Right lobe of liver (tissue), 6 donors: Measurements from ENCODE around the gene PHYKPL. TPM values are rescaled to one million over a fixed set of nuclear protein-coding genes. Genes with fewer than 3 reads are reported as not detected.

ENCODE experiments used
- ATAC-seq, 4 donors: fragments of 200-7000 bp; cut with Tn5 transposase; one replicate each; pipeline ENCODE4 v1.9.1; 2020; ENCODE audit warnings: mild to moderate bottlenecking in 4 of 4, moderate library complexity in 4 of 4
- DNase-seq, 3 donors: peaks; one replicate each; pipeline ENCODE4 v3.0.0-alpha.2; 2020
- H3K27ac ChIP-seq, 3 donors: fragments of 200-600 bp; one replicate each; pipeline ENCODE4 v1.8.0; 2022
- H3K27me3 ChIP-seq, 2 donors: fragments of 200-600 bp; one replicate each; pipeline ENCODE4 v1.8.0; 2022
- H3K36me3 ChIP-seq, 4 donors: fragments of 200-600 bp; sonication (generic) in 1 of 4; one replicate each; pipeline versions ENCODE4 v1.5.1 to v1.8.0; 2017 to 2022; ENCODE audit warnings: control low read depth in 1 of 4
- H3K4me1 ChIP-seq, 4 donors: fragments of 200-600 bp; sonication (generic) in 1 of 4; one replicate each; pipeline versions ENCODE4 v1.5.1 to v1.8.0; 2017 to 2022; ENCODE audit warnings: control low read depth in 1 of 4
- H3K4me3 ChIP-seq, 3 donors: fragments of 200-600 bp; one replicate each; pipeline ENCODE4 v1.8.0; 2022
- H3K9me3 ChIP-seq, 4 donors: fragments of 200-600 bp; sonication (generic) in 1 of 4; one replicate each; pipeline versions ENCODE4 v1.5.1 to v1.8.0; 2017 to 2022; ENCODE audit warnings: control low read depth in 1 of 4
- CTCF ChIP-seq, 4 donors: fragments of 200-600 bp in 3 of 4; fragments of 450-650 bp in 1 of 4; IDR thresholded peaks; one replicate each; pipeline versions ENCODE4 v1.5.1 to v1.8.0; 2016 to 2022; ENCODE audit warnings: antibody characterized with exemption in 4 of 4, mild to moderate bottlenecking in 2 of 4
- POLR2A ChIP-seq: fragments of 450-650 bp; IDR thresholded peaks from one replicate; pipeline ENCODE4 v1.6.1; 2017; ENCODE audit warnings: antibody characterized with exemption, mild to moderate bottlenecking
- WGBS: methylation state at CpG from one replicate; pipeline ENCODE4 v1.1.6; 2018; ENCODE audit warnings: low coverage, low lambda C conversion rate; ENCODE audit not compliant: insufficient coverage; ENCODE audit errors: missing lambda C conversion rate; 5-methylcytosine and 5-hydroxymethylcytosine counted together
- intact Hi-C, 2 donors: fragments of 100-400 bp; cut with DNase I; formaldehyde crosslinking; loops; one replicate each; pipeline versions ENCODE4 v1.11.2 to v1.14.1; 2022
- total RNA-seq, 6 experiments: library from RNA; depleted of rRNA in 2 of 6; stranded (reverse); fragments of >200 nt in 2 of 6; fragmentation: NEBNext Ultra II Directional in 3 of 6; extraction: Animal tissue kit (Norgen Biotek cat#: 25700) in 3 of 6; gene quantifications; one replicate each; pipeline versions ENCODE4 v1.1.0 to v1.2.4, GENCODE V29; 2016 to 2023
- donor health status: DM: no; HTN: yes; CAD: no.
- donor health status: DM: no; HTN: no; CAD: no.
- donor health status: DM: no; HTN: no; CAD: no.
- donor health status: DM: no; HTN: yes; CAD: no.
- donor health status: DM: no; HTN: yes; CAD: no.

Gene PHYKPL
- total RNA-seq, 6 experiments from 2014 or later, result 64.3 to 133 (median 85.8) TPM

GRCh38 chr5:178213003-178213461, 19.6 kb downstream of the PHYKPL start:
- ATAC-seq (peak; percentile 45 to 86 (median 79)), DNase-seq (peak; percentile 52 to 92 (median 89))
- Histone ChIP-seq H3K4me1 (peaks cover 0 to 39% (median 18%) of the 10 kb centered on the region in 4 donors), H3K36me3 (peaks cover 18 to 73% (median 38%) of the 10 kb centered on the region in 4 donors), H3K27ac (peak overlapping the region in 2 of 3 donors; percentile 52 to 68), H3K9me3 (no peaks in the 10 kb centered on the region), H3K27me3 (no peaks in the 10 kb centered on the region), H3K4me3 (no peak overlapping the region)
- TF ChIP-seq CTCF (IDR thresholded peaks at IDR 0.05), result no peak
- no peak for TF ChIP-seq POLR2A
- intact Hi-C loops, result no loop called here
- 36% methylated on average over 2 of the region's 4 CpGs for WGBS

- ATAC-seq (peak in 1 of 4 donors; percentile 1), DNase-seq (no peak)
- Histone ChIP-seq H3K4me3 (no peak overlapping the region), H3K27me3 (no peaks in the 10 kb centered on the region), H3K36me3 (peaks cover 20 to 79% (median 40%) of the 10 kb centered on the region in 4 donors), H3K4me1 (peaks cover 0 to 42% (median 19%) of the 10 kb centered on the region in 4 donors), H3K27ac (peak overlapping the region in 1 of 3 donors; percentile 33), H3K9me3 (no peaks in the 10 kb centered on the region)
- 82% methylated on average over 2 of the region's 3 CpGs for WGBS
- TF ChIP-seq POLR2A, result no peak
- intact Hi-C loops, result no loop called here
These were observed 20.2 kb downstream of the PHYKPL start for GRCh38 chr5:178212241-178213002.

GRCh38 chr5:178211095-178212048, 21.2 kb downstream of the PHYKPL start:
- WGBS, result 79% methylated on average over 5 of the region's 8 CpGs
- H3K4me3 ChIP-seq, result no peak overlapping the region
- DNase-seq, result no peak
- no peak for ATAC-seq
- peaks cover 0 to 52% (median 24%) of the 10 kb centered on the region in 4 donors for H3K4me1 ChIP-seq
- no peak overlapping the region for H3K27ac ChIP-seq
- no peaks in the 10 kb centered on the region for H3K27me3 ChIP-seq
- no peaks in the 10 kb centered on the region for H3K9me3 ChIP-seq
- intact Hi-C loops, result no loop called here
- TF ChIP-seq CTCF (IDR thresholded peaks at IDR 0.05), result no peak
- no peak for TF ChIP-seq POLR2A
- H3K36me3 ChIP-seq, result peaks cover 26 to 78% (median 49%) of the 10 kb centered on the region in 4 donors

GRCh38 chr5:178210686-178211085, 21.9 kb downstream of the PHYKPL start:
- TF ChIP-seq CTCF (IDR thresholded peaks at IDR 0.05) (no peak), POLR2A (no peak)
- 85% methylated on average over 4 of the region's 5 CpGs for WGBS
- ATAC-seq, result no peak
- Histone ChIP-seq H3K27me3 (no peaks in the 10 kb centered on the region), H3K36me3 (peaks cover 24 to 71% (median 48%) of the 10 kb centered on the region in 4 donors), H3K4me1 (peaks cover 0 to 59% (median 24%) of the 10 kb centered on the region in 4 donors), H3K9me3 (no peaks in the 10 kb centered on the region), H3K4me3 (no peak overlapping the region), H3K27ac (no peak overlapping the region)
- DNase-seq, result no peak
- intact Hi-C loops, result no loop called here
